ENCODE results near the gene MPV17L2.
A peak's percentile ranks its signal among the peaks of the same experiment; 100 is the strongest.

The MPV17L2 gene

GRCh38 chr19:18168673-18169381 is 24.2 kb upstream of the MPV17L2 start:
- Histone ChIP-seq H3K9ac (ENCODE audit: low read depth, low read length) (no peak overlapping the region), H3K9me3 (ENCODE audit: control insufficient read depth, insufficient read depth, low read length) (no peaks in the 10 kb centered on the region), H3K4me1 (ENCODE audit: insufficient read depth, low read length) (no peaks in the 10 kb centered on the region), H3K36me3 (ENCODE audit: insufficient read depth, low read length) (peaks cover 5% of the 10 kb centered on the region)

- H3K4me1 ChIP-seq (ENCODE audit: insufficient read depth, low read length): no peaks in the 10 kb centered on the region
- H3K9ac ChIP-seq (ENCODE audit: low read depth, low read length): no peak overlapping the region
- no peaks in the 10 kb centered on the region for H3K9me3 ChIP-seq (ENCODE audit: control insufficient read depth, insufficient read depth, low read length)
- H3K36me3 ChIP-seq (ENCODE audit: insufficient read depth, low read length): peaks cover under 1% of the 10 kb centered on the region
Observed at GRCh38 chr19:18170714-18171255, 22.2 kb upstream of the MPV17L2 start.

GRCh38 chr19:18171605-18172327 is 21.3 kb upstream of the MPV17L2 start:
- H3K9me3 ChIP-seq (ENCODE audit: control insufficient read depth, insufficient read depth, low read length): no peaks in the 10 kb centered on the region
- no peaks in the 10 kb centered on the region for H3K4me1 ChIP-seq (ENCODE audit: insufficient read depth, low read length)
- no peaks in the 10 kb centered on the region; the same call in 1 of the 2 replicates for H3K36me3 ChIP-seq (ENCODE audit: insufficient read depth, low read length)
- no peak overlapping the region for H3K9ac ChIP-seq (ENCODE audit: low read depth, low read length)

- no peaks in the 10 kb centered on the region for H3K9me3 ChIP-seq (ENCODE audit: control insufficient read depth, insufficient read depth, low read length)
- H3K9ac ChIP-seq (ENCODE audit: low read depth, low read length): no peak overlapping the region
- no peaks in the 10 kb centered on the region; the same call in 1 of the 2 replicates for H3K36me3 ChIP-seq (ENCODE audit: insufficient read depth, low read length)
- no peaks in the 10 kb centered on the region for H3K4me1 ChIP-seq (ENCODE audit: insufficient read depth, low read length)
Observed at GRCh38 chr19:18172331-18173053, 20.5 kb upstream of the MPV17L2 start.

- Histone ChIP-seq H3K4me1 (ENCODE audit: insufficient read depth, low read length) (no peaks in the 10 kb centered on the region), H3K9me3 (ENCODE audit: control insufficient read depth, insufficient read depth, low read length) (no peaks in the 10 kb centered on the region), H3K9ac (ENCODE audit: low read depth, low read length) (peak overlapping the region; percentile 57), H3K36me3 (ENCODE audit: insufficient read depth, low read length) (no peaks in the 10 kb centered on the region; the same call in 1 of the 2 replicates)
Observed at GRCh38 chr19:18173054-18173571, 19.9 kb upstream of the MPV17L2 start.

- no peaks in the 10 kb centered on the region for H3K4me1 ChIP-seq (ENCODE audit: insufficient read depth, low read length)
- H3K9me3 ChIP-seq (ENCODE audit: control insufficient read depth, insufficient read depth, low read length): no peaks in the 10 kb centered on the region
- H3K36me3 ChIP-seq (ENCODE audit: insufficient read depth, low read length): no peaks in the 10 kb centered on the region; the same call in 1 of the 2 replicates
- peak within 1 kb of the TSS; percentile 57 for H3K9ac ChIP-seq (ENCODE audit: low read depth, low read length)
Observed at GRCh38 chr19:18173572-18174288, 19.3 kb upstream of the MPV17L2 start, which contains the start of gene IFI30. TSS of gene IFI30 (plus strand) at chr19:18173813. CDS start at chr19:18173842, 29 bp downstream.

- H3K36me3 ChIP-seq (ENCODE audit: insufficient read depth, low read length): no peaks in the 10 kb centered on the region
- no peak overlapping the region for H3K9ac ChIP-seq (ENCODE audit: low read depth, low read length)
- H3K4me1 ChIP-seq (ENCODE audit: insufficient read depth, low read length): no peaks in the 10 kb centered on the region
- no peaks in the 10 kb centered on the region for H3K9me3 ChIP-seq (ENCODE audit: control insufficient read depth, insufficient read depth, low read length)
Observed at GRCh38 chr19:18174983-18175382, 18.0 kb upstream of the MPV17L2 start.

GRCh38 chr19:18176367-18177310 is 16.4 kb upstream of the MPV17L2 start:
- H3K9me3 ChIP-seq (ENCODE audit: control insufficient read depth, insufficient read depth, low read length): no peaks in the 10 kb centered on the region
- no peaks in the 10 kb centered on the region for H3K4me1 ChIP-seq (ENCODE audit: insufficient read depth, low read length)
- H3K9ac ChIP-seq (ENCODE audit: low read depth, low read length): no peak overlapping the region
- H3K36me3 ChIP-seq (ENCODE audit: insufficient read depth, low read length): no peaks in the 10 kb centered on the region

GRCh38 chr19:18179957-18180356 is 13.1 kb upstream of the MPV17L2 start:
- Histone ChIP-seq H3K36me3 (ENCODE audit: insufficient read depth, low read length) (no peaks in the 10 kb centered on the region), H3K9me3 (ENCODE audit: control insufficient read depth, insufficient read depth, low read length) (no peaks in the 10 kb centered on the region), H3K9ac (ENCODE audit: low read depth, low read length) (no peak overlapping the region), H3K4me1 (ENCODE audit: insufficient read depth, low read length) (no peaks in the 10 kb centered on the region)

- Histone ChIP-seq H3K9me3 (ENCODE audit: control insufficient read depth, insufficient read depth, low read length) (no peaks in the 10 kb centered on the region), H3K4me1 (ENCODE audit: insufficient read depth, low read length) (no peaks in the 10 kb centered on the region; the same call in 1 of the 2 replicates), H3K36me3 (ENCODE audit: insufficient read depth, low read length) (no peaks in the 10 kb centered on the region), H3K9ac (ENCODE audit: low read depth, low read length) (no peak overlapping the region)
Observed at GRCh38 chr19:18183529-18183928, 9.5 kb upstream of the MPV17L2 start.

- Histone ChIP-seq H3K4me1 (ENCODE audit: insufficient read depth, low read length) (no peaks in the 10 kb centered on the region; the same call in 1 of the 2 replicates), H3K9ac (ENCODE audit: low read depth, low read length) (no peak overlapping the region), H3K9me3 (ENCODE audit: control insufficient read depth, insufficient read depth, low read length) (no peaks in the 10 kb centered on the region), H3K36me3 (ENCODE audit: insufficient read depth, low read length) (no peaks in the 10 kb centered on the region)
Observed at GRCh38 chr19:18185538-18185937, 7.5 kb upstream of the MPV17L2 start.

- Histone ChIP-seq H3K36me3 (ENCODE audit: insufficient read depth, low read length) (no peaks in the 10 kb centered on the region), H3K9me3 (ENCODE audit: control insufficient read depth, insufficient read depth, low read length) (no peaks in the 10 kb centered on the region), H3K4me1 (ENCODE audit: insufficient read depth, low read length) (peaks cover 5% of the 10 kb centered on the region), H3K9ac (ENCODE audit: low read depth, low read length) (no peak overlapping the region)
Observed at GRCh38 chr19:18190278-18190677, 2.7 kb upstream of the MPV17L2 start.

GRCh38 chr19:18191640-18192062 is 1.4 kb upstream of the MPV17L2 start:
- peaks cover 5% of the 10 kb centered on the region; the same call in 1 of the 2 replicates for H3K4me1 ChIP-seq (ENCODE audit: insufficient read depth, low read length)
- no peaks in the 10 kb centered on the region for H3K36me3 ChIP-seq (ENCODE audit: insufficient read depth, low read length)
- H3K9ac ChIP-seq (ENCODE audit: low read depth, low read length): peak overlapping the region; percentile 53; the same call in 1 of the 2 replicates
- H3K9me3 ChIP-seq (ENCODE audit: control insufficient read depth, insufficient read depth, low read length): no peaks in the 10 kb centered on the region

Measured in ES-I3 (cell line).